IMR-90 (cell line): ENCODE results near the gene NOBOX.
A peak's percentile ranks its signal among the peaks of the same experiment; 100 is the strongest.

Source experiments
- CHD1 ChIP-seq: IDR thresholded peaks from 2 replicates; pipeline ENCODE4 v1.6.1; 2012; ENCODE audit warnings: low read depth, low read length, improper control_type of control experiment
- CTCF ChIP-seq: conservative IDR thresholded peaks from 2 replicates; pipeline ENCODE4 v1.5.1; 2012; ENCODE audit warnings: mild to moderate bottlenecking, low read depth, low read length, improper control_type of control experiment
- MAZ ChIP-seq: IDR thresholded peaks from 2 replicates; pipeline ENCODE4 v1.6.1; 2012; ENCODE audit warnings: low read depth, mild to moderate bottlenecking, low read length, improper control_type of control experiment, moderate library complexity, borderline replicate concordance
- MXI1 ChIP-seq: IDR thresholded peaks from 2 replicates; pipeline ENCODE4 v1.6.1; 2012; ENCODE audit warnings: low read depth, mild to moderate bottlenecking, low read length, moderate library complexity, borderline replicate concordance
- NFE2L2 ChIP-seq: fragments of 150-350 bp; IDR thresholded peaks from 2 replicates; pipeline ENCODE4 v1.6.1; 2016; ENCODE audit warnings: low read depth, mild to moderate bottlenecking, low read length
- POLR2A ChIP-seq: IDR thresholded peaks from 2 replicates; pipeline ENCODE4 v1.6.1; 2012; ENCODE audit warnings: mild to moderate bottlenecking, low read depth, low read length
- RAD21 ChIP-seq: IDR thresholded peaks from 2 replicates; pipeline ENCODE4 v1.6.1; 2012; ENCODE audit warnings: low read length, improper control_type of control experiment
- RFX5 ChIP-seq: IDR thresholded peaks from 2 replicates; pipeline ENCODE4 v1.8.0; 2012; ENCODE audit warnings: low read depth, mild to moderate bottlenecking, low read length, moderate library complexity
- SMC3 ChIP-seq: fragments of 150-350 bp; IDR thresholded peaks from 2 replicates; pipeline ENCODE4 v1.6.1; 2016; ENCODE audit warnings: low read depth, mild to moderate bottlenecking, antibody characterized with exemption, low read length, moderate library complexity
- USF2 ChIP-seq: fragments of 150-350 bp; IDR thresholded peaks from 2 replicates; pipeline ENCODE4 v1.6.1; 2017; ENCODE audit warnings: mild to moderate bottlenecking, antibody characterized with exemption, low read length, low read depth

- TF ChIP-seq CTCF, result 0 out of 2 replicates have a peak, but pooled peaks have one; percentile 2
- TF ChIP-seq USF2, result no peak
- TF ChIP-seq RFX5, result no peak
- no peak for TF ChIP-seq SMC3
- no peak for TF ChIP-seq RAD21
- no peak for TF ChIP-seq MAZ
- TF ChIP-seq POLR2A, result no peak
- no peak for TF ChIP-seq NFE2L2
- TF ChIP-seq MXI1, result no peak
- no peak for TF ChIP-seq CHD1
Measured at GRCh38 chr7:144437370-144438191, 34.1 kb upstream of the NOBOX start.
